Mucosa of descending colon (tissue), 3 donors: ENCODE data around the gene PLCB3. TPM values are rescaled to one million over a fixed set of nuclear protein-coding genes. Genes with fewer than 3 reads are reported as not detected.

Experiments used
- ATAC-seq: fragments of 200-7000 bp; cut with Tn5 transposase; one replicate; pipeline ENCODE4 v1.9.1; 2020; ENCODE audit warnings: mild to moderate bottlenecking, moderate library complexity
- DNase-seq, 3 donors: peaks; one replicate each; pipeline ENCODE4 v3.0.0-alpha.2; 2020
- H3K36me3 ChIP-seq: fragments of 200-600 bp; one replicate; pipeline ENCODE4 v1.8.0; 2021; ENCODE audit warnings: low read depth, mild to moderate bottlenecking
- H3K4me1 ChIP-seq: fragments of 200-600 bp; one replicate; pipeline ENCODE4 v1.8.0; 2021; ENCODE audit warnings: low read depth, mild to moderate bottlenecking
- H3K4me3 ChIP-seq: fragments of 200-600 bp; one replicate; pipeline ENCODE4 v1.8.0; 2021; ENCODE audit warnings: mild to moderate bottlenecking
- H3K9me3 ChIP-seq: fragments of 200-600 bp; one replicate; pipeline ENCODE4 v1.8.0; 2021; ENCODE audit warnings: mild to moderate bottlenecking
- CTCF ChIP-seq: fragments of 200-600 bp; IDR thresholded peaks from one replicate; pipeline ENCODE4 v1.8.0; 2022; ENCODE audit warnings: antibody characterized with exemption, mild to moderate bottlenecking
- intact Hi-C, 2 donors: fragments of 100-400 bp; cut with DNase I in 1 of 2; cut with micrococcal nuclease in 1 of 2; formaldehyde crosslinking; loops; one replicate each; pipeline versions ENCODE4 v1.11.0 to v1.11.1; 2022; cut with DNase I, micrococcal nuclease
- total RNA-seq, 3 donors: library from RNA; stranded (reverse); fragmentation: NEBNext Ultra II Directional in 2 of 3; extraction: Animal tissue kit (Norgen Biotek cat#: 25700) in 2 of 3; gene quantifications; one replicate each; pipeline versions ENCODE4 v1.2.1 to v1.2.4, GENCODE V29; 2021 to 2023
- donor health status: DM: no; HTN: no; CAD: no; lungs with moderate emphysema.
- donor health status: DM: no; HTN: no; CAD: no.
- donor health status: DM: no; HTN: yes; CAD: no.

The PLCB3 gene
- total RNA-seq, 3 donors from 2014 or later, result 51.1 to 72.1 (median 65.1) TPM

GRCh38 chr11:64287676-64288352 lies 36.5 kb downstream of the PLCB3 start:
- ATAC-seq (no peak), DNase-seq (no peak)
- no peak overlapping the region for H3K4me3 ChIP-seq
- no peak for TF ChIP-seq CTCF
- H3K36me3 ChIP-seq, result no peaks in the 10 kb centered on the region
- no peaks in the 10 kb centered on the region for H3K9me3 ChIP-seq
- H3K4me1 ChIP-seq, result peaks cover 35% of the 10 kb centered on the region
- intact Hi-C loops, result no loop called here

GRCh38 chr11:64288353-64288750 lies 37.0 kb downstream of the PLCB3 start:
- peaks cover 30% of the 10 kb centered on the region for H3K4me1 ChIP-seq
- DNase-seq (no peak), ATAC-seq (no peak)
- no peak overlapping the region for H3K4me3 ChIP-seq
- H3K9me3 ChIP-seq, result no peaks in the 10 kb centered on the region
- intact Hi-C loops, result no loop called here
- H3K36me3 ChIP-seq, result no peaks in the 10 kb centered on the region
- no peak for TF ChIP-seq CTCF

GRCh38 chr11:64289002-64289564 lies 37.8 kb downstream of the PLCB3 start:
- intact Hi-C loops, result no loop called here
- Histone ChIP-seq H3K9me3 (no peaks in the 10 kb centered on the region), H3K4me1 (peaks cover 22% of the 10 kb centered on the region), H3K4me3 (no peak overlapping the region), H3K36me3 (no peaks in the 10 kb centered on the region)
- DNase-seq (no peak), ATAC-seq (no peak)
- TF ChIP-seq CTCF, result no peak

- TF ChIP-seq CTCF, result no peak
- ATAC-seq, result no peak
- no peaks in the 10 kb centered on the region for H3K9me3 ChIP-seq
- H3K4me3 ChIP-seq, result no peak overlapping the region
- H3K4me1 ChIP-seq, result peaks cover 22% of the 10 kb centered on the region
- intact Hi-C loops, result no loop called here
- DNase-seq, result no peak
- H3K36me3 ChIP-seq, result no peaks in the 10 kb centered on the region
Observed at GRCh38 chr11:64290352-64291261, 39.3 kb downstream of the PLCB3 start.

- DNase-seq (no peak), ATAC-seq (no peak)
- Histone ChIP-seq H3K9me3 (no peaks in the 10 kb centered on the region), H3K4me3 (no peak within 1 kb of the TSS), H3K36me3 (no peaks in the 10 kb centered on the region), H3K4me1 (peaks cover 18% of the 10 kb centered on the region)
- intact Hi-C loops, result no loop called here
- TF ChIP-seq CTCF, result no peak
Observed at GRCh38 chr11:64291262-64291751, 40.0 kb downstream of the PLCB3 start, which contains the start of gene KCNK4. Gene KCNK4 (plus strand): TSS chr11:64291302. CDS start chr11:64293019, 1,717 bp downstream.
